OCI-M2 (cell line): Measurements from ENCODE around the gene MGAM2.
A peak's percentile ranks its signal among the peaks of the same experiment; 100 is the strongest.

ENCODE experiments used
- DNase-seq: peaks from one replicate; lab custom pipeline; 2025; ENCODE audit not compliant: unreplicated experiment; lab: John Stamatoyannopoulos, UW

MGAM2 gene

DNA sequence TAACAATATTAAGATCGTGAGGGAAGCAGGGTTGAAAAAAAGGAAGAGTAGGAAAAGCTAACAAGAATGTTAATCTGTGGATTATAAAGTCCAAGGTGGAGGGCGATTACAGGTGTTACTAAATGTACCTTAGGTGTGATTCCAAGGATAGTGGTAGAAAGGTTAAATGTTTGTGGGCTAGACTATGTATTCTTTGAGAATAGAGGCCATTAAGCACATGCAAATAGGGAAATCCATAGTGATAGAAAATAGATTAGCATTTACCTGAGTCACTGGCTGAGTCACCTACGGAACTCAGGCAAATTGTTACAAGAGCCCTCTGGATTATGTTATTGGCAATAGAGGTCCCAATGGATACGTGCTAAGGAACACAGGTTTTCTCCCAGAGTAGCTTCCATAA lies 9.0 kb downstream of the MGAM2 start:
- no peak for DNase-seq

DNA sequence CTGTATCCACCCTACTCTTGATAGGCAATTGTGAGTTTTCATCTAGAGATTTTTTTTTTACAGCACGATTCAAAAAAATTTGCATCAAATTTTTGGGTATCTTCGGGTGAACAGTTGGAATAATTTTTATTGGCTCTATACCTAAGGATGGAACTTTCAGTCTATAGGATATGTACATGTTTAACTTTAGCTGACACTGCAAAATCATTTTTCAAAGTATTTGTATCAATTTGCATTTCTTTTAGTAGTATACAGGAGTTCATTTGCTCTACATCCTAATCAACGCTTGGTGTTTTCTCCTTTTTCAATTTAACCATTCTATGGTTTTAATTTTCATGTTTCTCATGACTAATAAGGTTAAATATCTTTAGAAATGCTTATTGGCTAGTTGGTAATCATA lies 11.7 kb downstream of the MGAM2 start:
- DNase-seq, result no peak

DNA sequence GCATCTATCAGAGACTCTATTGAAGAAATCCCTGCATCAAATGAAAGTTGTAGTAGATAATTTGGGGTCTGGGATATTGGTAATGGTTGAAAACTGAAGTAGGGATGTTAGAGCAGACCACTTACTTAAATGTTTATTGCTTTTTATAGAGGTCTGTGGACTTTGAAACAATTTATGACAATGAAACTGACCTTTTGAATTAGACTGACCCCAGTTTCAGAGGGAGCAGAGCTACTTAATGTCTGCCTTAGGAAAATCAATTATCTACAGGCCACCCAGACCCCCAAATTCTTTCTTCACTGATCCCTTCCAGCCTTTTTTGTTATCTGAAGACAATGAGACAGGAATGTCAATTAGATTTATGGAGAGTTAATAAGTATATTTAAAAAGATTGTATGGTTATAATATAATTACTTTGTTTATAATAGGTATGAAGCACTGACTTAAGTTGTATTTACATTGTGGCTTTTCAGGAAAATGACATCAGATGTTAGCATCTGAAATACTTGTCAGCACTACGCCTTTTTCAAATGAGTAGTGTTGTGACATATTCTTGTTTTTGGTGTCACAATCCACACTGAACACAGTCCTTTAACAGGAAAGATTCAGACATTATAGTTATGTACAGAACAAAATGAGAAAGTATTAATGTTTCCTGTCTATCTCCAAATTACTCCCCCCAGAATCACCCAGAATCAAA lies 13.9 kb downstream of the MGAM2 start:
- no peak for DNase-seq

DNA sequence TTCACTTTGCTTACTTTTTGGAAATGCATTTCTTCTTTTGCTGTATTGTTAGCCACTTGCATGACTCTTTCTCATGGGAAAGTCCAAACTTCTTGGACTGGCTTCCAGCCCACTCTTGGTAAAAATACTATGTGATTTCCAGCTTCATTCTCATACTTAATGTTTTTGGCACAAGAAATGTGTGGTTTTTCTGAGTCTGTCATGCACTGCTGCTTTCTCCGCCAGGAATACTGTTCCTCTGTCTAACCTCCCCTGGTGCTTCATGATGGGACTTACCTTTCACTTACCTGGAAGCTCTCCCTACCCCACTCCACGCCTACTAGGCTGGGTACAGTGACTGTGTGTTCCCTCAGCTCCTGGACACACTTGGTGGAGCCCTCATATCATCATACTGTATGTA lies 18.7 kb downstream of the MGAM2 start:
- DNase-seq, result no peak

DNA sequence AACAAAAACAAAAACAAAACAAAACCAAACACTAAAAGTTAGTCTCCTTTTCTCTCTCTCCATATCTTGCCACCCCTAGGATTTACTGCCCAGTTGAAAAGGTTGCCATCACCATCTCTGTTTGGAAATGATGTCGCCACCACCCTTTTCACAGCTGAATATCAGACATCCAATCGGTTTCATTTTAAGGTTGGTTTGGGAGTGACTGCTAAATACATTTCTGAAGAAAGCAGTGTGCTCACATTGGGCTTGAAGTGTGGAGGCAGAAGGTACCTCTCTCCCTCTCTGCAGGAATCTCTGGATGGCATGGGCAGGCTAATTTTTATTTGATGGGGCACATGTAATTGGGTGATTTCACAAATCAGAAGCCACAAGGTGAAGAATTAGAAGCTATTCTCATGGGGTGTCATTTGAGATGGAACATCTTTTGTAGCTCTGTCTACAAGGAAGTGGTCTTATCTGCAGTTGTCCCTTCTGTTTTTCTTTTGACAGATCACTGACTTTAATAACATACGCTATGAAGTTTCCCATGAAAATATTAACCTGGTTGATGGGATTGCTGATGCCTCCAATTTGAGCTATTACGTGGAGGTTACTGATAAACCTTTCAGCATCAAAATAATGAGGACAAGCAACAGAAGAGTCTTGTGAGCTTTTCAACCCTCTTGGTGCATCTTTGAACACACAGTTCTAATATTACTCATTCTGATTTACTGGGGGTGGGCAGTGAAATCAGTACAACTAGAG lies 20.1 kb downstream of the MGAM2 start:
- DNase-seq, result no peak

DNA sequence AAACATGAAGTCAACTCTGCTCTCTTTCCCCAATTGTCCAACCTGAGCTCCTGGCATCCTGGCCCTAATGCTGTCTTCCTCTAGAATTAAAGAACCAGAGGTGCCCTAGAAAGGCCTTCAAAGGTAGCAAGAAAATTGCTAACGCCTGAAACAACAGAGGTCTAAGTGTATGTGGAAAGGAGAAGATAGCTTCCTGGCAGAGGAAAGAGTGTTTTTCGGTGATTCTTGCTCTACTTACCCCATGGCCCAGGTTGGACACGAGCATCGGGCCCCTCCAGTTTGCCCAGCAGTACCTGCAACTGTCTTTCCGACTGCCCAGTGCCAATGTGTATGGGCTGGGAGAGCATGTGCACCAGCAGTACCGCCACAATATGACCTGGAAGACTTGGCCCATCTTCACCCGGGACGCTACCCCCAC lies 22.2 kb downstream of the MGAM2 start:
- DNase-seq, result no peak

DNA sequence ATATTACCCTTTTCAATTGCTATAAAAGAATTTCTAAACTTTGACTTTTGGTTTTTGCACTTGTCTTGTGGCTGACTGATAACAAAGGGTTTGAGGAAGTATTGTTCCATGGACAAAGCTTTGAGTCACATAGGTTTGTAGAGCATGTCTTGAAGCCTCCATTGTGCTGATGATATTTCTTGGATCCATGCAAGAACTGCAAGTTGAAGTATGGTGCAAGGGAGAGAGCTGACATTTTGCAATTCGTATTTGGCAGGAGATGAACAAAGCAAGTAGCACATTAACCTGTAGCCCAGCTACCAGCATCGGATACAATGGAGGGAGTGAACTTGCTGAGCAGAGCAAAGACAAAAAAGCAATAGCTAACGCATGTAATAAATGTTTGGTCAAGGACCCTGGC lies 23.4 kb downstream of the MGAM2 start:
- DNase-seq, result no peak

DNA sequence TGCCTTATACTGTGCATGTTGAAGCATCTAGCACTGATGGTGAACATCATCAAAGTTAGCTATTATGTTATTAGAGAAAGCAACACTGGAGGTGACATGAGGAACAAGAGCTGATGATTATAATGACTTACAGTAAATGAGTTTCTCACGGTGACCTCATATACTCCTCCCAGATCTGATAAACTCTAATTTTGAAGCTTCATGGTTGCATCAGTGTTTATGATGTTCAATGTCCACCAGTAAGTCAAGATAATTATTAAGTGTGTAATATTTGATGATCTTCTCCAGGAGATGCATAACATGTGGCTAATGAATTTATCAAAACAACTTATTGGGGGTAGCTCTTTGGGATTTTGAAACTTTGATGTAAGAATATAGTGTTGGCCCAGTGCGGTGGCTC lies 27.5 kb downstream of the MGAM2 start:
- no peak for DNase-seq

DNA sequence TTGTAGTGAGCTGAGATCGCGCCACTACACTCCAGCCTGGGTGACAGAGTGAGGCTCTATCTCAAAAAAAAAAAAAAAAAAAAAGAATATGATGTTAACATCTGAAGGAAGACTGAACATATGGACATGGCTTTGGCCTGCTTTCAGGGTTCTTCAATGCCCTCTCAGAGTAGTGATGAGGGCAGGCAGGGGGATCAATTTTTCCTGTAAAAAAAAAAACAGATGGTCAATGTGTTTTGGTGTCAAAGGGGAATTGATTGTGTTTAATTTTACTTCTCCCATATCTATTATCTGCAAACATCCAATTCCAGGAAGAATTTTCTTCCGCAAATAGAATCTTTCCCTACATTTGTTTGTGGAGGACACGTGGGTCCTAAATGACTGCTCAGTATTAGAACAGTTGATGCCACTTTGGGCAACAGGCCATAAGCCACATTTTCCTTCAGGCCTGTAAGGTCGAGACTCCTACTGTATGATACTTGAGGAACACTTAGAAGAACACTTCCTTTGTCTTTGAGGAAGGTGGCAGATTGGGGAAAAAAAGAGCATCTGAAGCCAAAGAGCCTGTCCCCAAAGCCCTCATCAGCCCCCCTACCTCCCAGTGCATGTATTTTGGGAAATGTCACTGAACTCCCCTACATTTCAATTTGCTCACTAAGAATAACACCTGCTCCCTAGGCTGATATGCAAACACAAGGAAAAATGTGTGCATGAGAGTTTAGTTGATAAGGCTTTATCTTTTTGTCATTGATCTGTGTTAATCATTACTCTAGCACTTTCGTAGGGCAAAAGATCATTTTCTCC lies 28.3 kb downstream of the MGAM2 start:
- DNase-seq, result no peak

DNA sequence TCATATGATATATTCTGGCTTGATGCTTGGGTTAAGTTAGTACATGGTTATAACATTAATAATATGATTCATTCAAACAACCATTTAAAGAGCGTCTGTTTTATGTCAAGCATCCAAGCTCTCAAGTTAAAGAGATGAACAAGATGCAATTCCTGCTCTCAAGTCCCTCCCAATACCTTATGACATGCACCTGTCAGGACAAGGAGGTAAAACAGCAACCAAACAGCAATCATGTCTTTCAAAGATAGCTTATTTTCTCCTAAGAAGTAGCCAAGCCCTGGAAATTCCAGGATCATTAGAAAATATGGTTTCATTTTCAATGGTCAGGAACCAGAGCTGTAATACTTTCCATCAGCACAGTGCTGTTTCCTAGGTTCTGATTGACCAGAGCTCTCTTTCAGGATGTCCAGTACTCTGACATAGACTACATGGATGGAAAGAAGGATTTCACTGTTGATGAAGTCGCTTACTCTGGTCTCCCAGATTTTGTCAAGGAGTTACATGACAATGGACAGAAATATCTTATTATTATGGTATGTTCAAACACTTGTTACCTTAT lies 29.0 kb downstream of the MGAM2 start:
- no peak for DNase-seq

DNA sequence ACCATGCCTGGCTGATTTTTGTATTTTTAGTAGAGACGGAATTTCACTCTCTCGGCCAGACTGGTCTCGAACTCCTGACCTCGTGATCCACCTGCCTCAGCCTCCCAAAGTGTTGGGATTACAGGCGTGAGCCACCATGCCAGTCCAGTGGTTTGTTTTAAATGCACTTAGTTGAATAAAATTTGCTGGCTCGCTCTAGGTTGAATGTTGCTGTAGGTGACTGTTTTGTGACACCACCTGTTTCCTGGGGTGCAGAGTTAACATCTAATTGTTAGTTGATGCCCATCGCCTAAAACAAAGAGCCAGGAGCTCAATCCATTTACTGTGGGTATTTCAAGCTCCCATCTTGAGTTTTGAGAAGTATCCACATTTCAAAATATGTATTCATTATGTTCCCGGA lies 31.2 kb downstream of the MGAM2 start:
- DNase-seq, result no peak

DNA sequence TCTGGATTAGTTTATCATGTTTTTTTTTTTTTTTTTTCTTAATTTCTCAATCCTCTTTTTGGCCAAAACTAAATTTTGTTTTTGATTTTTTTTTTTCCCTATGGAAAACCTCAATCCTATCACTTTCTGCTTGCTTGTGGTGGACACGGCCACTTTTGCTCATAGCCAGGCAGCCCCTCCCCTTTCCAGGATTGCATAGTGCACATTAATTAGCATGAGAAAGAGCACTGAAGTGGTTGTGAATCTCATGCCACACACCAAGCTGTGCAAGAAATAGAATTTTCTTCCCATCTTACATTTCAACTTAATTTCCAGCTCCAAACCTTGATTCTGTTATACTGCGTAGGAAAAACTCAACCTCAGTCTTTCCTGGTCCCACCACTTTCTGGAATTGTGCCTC lies 34.6 kb downstream of the MGAM2 start:
- DNase-seq, result no peak

DNA sequence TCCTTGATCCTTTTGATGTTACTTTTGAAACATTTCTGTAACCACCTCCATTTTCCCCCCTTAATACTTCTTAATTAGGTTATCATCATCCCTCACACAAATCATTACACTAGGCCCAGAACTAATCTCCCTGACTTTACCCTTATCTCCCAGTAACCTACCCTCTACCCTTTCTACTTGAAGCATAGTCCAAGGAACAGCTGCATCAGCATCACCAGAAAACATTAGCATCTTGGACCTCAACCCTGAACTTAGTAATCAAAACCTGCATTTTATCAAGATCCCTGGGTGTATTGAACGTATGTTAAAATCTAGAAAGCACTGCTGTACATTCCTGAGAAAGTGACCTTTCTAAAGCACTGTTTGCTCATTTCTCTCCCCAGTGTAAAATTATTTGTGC lies 38.8 kb downstream of the MGAM2 start:
- DNase-seq, result no peak

DNA sequence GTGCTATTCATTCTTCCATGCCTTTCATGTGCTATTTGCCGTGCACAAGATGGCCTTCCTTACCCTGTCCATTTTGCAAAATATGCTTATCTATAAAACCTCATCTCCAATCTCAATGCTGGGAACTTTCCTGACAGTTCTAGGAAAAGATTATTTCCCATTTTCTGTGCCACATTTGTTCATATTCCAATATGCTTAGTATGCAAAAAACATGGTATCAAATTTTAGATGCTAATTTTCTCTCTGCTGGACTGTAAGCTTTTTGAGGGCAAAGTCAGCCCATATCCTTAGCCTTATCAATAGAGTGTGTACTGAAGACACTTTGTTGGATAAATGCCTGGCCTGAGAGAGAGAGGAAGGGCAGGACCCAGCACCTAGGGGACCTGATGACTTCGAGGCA lies 39.4 kb downstream of the MGAM2 start:
- no peak for DNase-seq

DNA sequence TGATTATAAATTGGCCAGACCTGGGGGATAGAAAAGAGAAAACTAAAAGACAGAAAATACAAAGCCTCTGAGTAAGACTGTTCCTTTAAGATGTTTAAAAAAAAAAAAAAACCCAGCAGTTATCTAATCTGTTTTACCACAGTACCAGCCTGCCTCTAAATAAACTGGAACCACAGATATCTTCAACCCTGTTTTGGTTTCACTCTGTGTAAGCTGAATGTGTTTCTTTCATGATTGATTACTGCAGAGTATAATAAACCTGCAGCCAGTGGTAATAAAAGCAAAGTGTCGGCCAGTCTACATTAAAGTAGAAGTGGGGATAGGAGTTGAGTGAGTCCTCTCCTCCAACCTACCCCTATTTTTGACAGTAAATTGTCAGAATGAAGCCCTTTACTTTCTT lies 40.6 kb downstream of the MGAM2 start:
- DNase-seq, result peak; percentile 59

DNA sequence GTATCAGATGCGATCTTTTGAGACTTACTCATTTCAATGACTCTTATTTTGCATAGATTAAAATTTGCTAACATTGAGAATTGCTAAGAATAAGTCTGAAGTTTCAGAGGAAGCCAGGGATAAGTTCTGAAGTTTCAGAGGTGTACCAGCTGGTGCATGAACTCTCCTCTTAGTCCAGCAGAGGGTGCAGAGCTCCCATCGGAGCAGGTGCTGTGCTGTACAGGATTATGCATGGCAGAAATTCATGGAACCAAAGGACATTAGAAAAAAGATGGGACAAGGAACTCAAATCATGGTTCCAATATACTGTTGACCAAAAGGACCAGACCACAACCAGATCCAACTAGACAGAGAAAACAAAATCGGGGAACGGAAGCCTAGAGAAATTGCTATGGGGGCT lies 41.9 kb downstream of the MGAM2 start:
- no peak for DNase-seq

DNA sequence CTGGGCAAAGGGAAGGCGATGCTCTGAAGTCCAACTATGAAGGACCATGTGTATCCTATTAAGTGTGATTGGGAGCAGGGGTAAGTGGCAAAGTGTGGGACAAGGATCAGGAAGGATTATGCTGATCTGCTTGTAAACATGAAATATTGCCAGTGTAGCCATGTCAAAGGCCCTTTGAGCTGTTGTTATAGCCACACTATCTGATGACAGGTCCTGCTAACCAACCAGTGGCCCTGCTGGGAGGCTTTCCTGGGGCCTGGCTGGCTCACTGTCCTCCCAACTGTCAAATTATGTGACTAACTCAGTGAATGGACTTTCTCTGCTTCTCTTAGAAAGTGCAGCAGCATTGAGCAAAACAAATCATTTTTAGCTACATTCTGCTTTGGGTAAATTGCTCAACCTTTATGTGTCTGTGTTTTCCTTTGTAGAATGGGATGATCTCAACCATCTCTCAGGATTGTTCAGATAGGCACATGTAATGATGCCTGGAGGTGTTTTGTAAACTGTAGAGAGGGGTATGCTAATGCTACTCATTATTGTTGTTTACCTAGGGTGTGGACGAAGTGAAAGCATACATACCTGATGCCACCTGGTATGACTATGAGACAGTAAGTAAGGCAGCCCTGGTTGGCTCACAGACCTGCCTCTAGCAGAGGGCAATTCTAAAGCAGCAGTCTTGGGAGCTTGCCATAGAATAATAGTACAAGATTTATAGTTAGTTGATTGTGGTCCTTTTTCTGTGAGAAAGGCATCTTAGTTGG lies 47.4 kb downstream of the MGAM2 start:
- no peak for DNase-seq

DNA sequence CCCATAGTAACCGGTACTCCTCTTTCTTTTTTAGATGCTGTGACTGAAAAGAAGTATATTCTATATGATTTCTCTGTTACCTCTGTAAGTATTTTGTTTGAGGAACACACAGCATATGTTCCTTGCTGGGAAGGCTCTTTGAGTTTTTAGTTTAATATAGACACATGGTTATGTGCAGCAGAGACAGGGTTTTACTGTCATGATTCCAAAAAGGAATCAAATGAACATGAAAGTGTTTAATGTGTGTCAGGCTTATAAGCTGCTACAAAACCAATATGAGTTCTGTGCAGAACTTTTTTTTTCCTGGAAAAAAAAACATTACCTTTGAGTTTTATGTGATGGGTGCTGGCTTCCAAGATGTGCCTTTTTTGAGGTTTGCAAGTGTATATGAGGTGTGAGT lies 50.4 kb downstream of the MGAM2 start:
- DNase-seq, result no peak

DNA sequence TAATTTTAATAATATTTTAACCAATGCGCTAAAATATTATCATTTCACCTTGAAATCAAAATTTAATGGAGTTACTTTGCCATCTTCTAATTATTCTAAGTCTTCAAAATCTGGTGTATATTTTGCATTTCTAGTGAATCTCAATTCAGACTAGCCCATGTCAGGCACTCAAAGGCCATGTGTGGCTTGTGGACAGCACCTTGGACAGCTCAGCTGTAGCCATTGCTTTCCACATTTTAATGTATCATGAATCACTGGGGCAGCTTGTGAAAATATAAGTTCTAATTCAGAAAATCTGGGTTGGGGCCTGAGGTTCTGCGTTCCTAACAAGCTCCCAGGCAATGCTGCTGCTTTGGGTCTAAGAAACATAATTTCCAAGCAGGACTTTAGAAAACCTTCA lies 57.2 kb downstream of the MGAM2 start:
- DNase-seq, result no peak

DNA sequence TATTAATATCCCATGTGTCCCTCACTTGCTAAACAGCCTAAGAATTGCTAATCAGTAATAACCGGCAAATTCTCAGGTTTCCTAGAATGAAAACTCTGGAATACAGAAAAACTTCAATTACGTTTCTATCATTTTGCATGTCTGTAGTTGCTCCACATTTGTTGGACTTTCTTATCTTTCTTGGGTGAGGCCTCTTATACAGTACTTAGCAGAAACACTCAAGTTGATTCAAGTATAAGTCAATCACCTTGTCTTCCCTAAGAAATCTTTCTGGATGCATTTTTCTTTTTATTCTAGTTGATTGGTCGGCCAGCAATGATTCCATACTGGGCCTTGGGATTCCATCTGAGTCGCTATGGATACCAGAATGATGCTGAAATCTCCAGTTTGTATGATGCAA lies 61.4 kb downstream of the MGAM2 start:
- DNase-seq, result no peak

DNA sequence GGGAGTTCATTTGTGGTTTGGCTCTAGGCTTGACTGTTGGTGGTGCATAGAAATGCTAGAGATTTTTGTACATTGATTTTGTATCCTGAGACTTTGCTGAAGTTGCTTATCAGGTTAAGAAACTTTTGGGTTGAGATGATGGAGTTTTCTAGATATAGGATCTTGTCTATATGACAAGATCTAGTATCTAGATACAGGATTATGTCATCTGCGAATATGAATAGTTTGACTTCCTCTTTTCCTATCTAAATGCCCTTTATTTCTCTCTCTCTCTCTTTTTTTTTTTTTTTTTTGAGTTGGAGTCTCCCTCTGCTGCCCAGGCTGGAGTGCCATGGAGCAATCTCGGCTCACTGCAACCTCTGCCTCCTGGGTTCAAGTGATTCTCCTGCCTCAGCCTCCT lies 62.9 kb downstream of the MGAM2 start:
- no peak for DNase-seq
